WERI-Rb-1 (cell line): Measurements from ENCODE around the gene ARHGEF17.
A peak's percentile ranks its signal among the peaks of the same experiment; 100 is the strongest.

Source experiments
- DNase-seq: peaks from one replicate; pipeline ENCODE4 v3.0.0-alpha.2; 2020
- H3K27ac ChIP-seq: fragments of 250-450 bp; sonication (Bioruptor Pico); 2 replicates; pipeline ENCODE4 v1.5.1; 2020; ENCODE audit warnings: mild to moderate bottlenecking, moderate library complexity
- H3K27me3 ChIP-seq: fragments of 250-450 bp; sonication (Bioruptor Pico); 2 replicates; pipeline ENCODE4 v1.5.1; 2021; ENCODE audit warnings: mild to moderate bottlenecking, low read depth, moderate library complexity; ENCODE audit not compliant: insufficient read depth, severe bottlenecking
- H3K36me3 ChIP-seq: fragments of 250-450 bp; sonication (Bioruptor Pico); 2 replicates; pipeline ENCODE4 v1.5.1; 2020; ENCODE audit warnings: mild to moderate bottlenecking, moderate library complexity
- H3K4me3 ChIP-seq: 2 replicates; pipeline ENCODE4 v1.5.1; 2011; ENCODE audit warnings: low read depth, mild to moderate bottlenecking, control low read depth, low read length
- H3K9me3 ChIP-seq: fragments of 250-450 bp; sonication (Bioruptor Pico); 2 replicates; pipeline ENCODE4 v1.5.1; 2021; ENCODE audit warnings: mild to moderate bottlenecking, moderate library complexity; ENCODE audit not compliant: severe bottlenecking
- TF ChIP-seq, protein P1 (sequence below): IDR thresholded peaks from 2 replicates; pipeline ENCODE4 v1.5.1; 2011; ENCODE audit warnings: low read depth, mild to moderate bottlenecking, control low read depth, inconsistent platforms, low read length

Gene ARHGEF17

GRCh38 chr11:73401924-73402833 lies 94.1 kb downstream of the ARHGEF17 start:
- Histone ChIP-seq H3K27me3 (no peaks in the 10 kb centered on the region), H3K36me3 (peaks cover 34% of the 10 kb centered on the region), H3K4me3 (no peak overlapping the region), H3K9me3 (no peaks in the 10 kb centered on the region), H3K27ac (peak overlapping the region; percentile 22; the same call in 1 of the 2 replicates)
- TF ChIP-seq, protein P1, sequence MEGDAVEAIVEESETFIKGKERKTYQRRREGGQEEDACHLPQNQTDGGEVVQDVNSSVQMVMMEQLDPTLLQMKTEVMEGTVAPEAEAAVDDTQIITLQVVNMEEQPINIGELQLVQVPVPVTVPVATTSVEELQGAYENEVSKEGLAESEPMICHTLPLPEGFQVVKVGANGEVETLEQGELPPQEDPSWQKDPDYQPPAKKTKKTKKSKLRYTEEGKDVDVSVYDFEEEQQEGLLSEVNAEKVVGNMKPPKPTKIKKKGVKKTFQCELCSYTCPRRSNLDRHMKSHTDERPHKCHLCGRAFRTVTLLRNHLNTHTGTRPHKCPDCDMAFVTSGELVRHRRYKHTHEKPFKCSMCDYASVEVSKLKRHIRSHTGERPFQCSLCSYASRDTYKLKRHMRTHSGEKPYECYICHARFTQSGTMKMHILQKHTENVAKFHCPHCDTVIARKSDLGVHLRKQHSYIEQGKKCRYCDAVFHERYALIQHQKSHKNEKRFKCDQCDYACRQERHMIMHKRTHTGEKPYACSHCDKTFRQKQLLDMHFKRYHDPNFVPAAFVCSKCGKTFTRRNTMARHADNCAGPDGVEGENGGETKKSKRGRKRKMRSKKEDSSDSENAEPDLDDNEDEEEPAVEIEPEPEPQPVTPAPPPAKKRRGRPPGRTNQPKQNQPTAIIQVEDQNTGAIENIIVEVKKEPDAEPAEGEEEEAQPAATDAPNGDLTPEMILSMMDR: no peak
- DNase-seq: no peak

- no peak overlapping the region for H3K4me3 ChIP-seq
- DNase-seq: peak; percentile 71
- H3K27ac ChIP-seq: peak overlapping the region; percentile 22; the same call in 1 of the 2 replicates
- no peaks in the 10 kb centered on the region for H3K27me3 ChIP-seq
- H3K36me3 ChIP-seq: peaks cover 37% of the 10 kb centered on the region
- H3K9me3 ChIP-seq: no peaks in the 10 kb centered on the region
- TF ChIP-seq, protein P1: peak; percentile 54
These were observed 94.7 kb downstream of the ARHGEF17 start for GRCh38 chr11:73402834-73403185.

- no peaks in the 10 kb centered on the region for H3K27me3 ChIP-seq
- H3K27ac ChIP-seq: peak overlapping the region; percentile 49
- TF ChIP-seq, protein P1: no peak
- H3K9me3 ChIP-seq: no peaks in the 10 kb centered on the region
- H3K36me3 ChIP-seq: peaks cover 44% of the 10 kb centered on the region
- DNase-seq: no peak
- no peak overlapping the region for H3K4me3 ChIP-seq
These were observed 95.5 kb downstream of the ARHGEF17 start for GRCh38 chr11:73403541-73403940.

DNA sequence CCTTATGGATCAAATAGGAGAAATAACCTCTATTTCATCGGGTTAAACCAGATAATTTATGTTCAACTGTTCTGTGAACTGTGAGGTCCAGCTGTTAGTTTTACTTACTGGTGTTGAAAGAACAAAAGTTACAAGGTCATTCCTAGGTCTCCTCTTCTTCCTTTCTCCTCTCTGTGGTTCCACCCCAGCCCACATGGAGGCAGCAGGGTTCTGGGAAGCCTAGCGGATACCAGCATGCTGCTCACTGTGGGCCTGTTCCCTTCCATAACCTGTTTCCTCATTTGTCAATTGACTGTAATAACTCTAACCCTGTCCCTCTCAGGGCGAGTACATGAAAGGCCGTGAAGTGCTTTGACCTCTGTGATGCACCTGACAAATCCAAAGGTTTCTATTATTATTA lies 96.0 kb downstream of the ARHGEF17 start:
- no peaks in the 10 kb centered on the region for H3K9me3 ChIP-seq
- peak overlapping the region; percentile 49 for H3K27ac ChIP-seq
- H3K4me3 ChIP-seq: no peak overlapping the region
- peaks cover 48% of the 10 kb centered on the region for H3K36me3 ChIP-seq
- peak; percentile 84 for DNase-seq
- TF ChIP-seq, protein P1: peak; percentile 85
- no peaks in the 10 kb centered on the region for H3K27me3 ChIP-seq

DNA sequence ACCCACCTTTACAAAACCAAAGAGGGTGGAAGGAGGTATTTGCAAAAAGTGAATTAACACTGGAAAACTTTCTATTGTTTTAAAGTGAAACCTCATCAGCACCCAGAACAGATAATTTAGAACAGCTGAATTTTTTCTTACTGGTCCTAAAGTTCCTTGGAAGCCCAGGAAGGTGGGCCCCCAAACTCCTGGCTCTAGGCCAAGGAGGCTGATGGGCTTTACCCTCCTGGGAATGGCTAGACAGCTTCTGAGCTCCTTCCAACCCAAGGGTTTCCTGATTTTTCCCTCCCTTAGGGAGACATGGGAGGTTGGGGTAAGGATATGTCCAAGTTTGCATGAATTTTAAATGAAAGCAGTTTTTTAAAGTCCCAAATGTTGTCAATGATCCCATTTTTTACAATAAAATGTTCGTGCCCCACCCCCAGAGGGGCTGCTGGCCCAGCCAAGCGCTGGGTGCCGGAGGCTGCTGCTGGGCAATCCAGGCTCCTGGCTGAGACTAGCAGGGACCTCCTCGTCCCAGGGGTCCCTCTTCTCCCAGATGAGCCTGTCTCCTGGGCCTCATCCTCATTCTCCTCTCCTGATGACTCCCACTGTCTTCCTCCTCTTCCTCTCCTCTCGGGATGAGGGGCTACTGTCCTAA lies 96.5 kb downstream of the ARHGEF17 start:
- H3K9me3 ChIP-seq: no peaks in the 10 kb centered on the region
- no peak overlapping the region for H3K27ac ChIP-seq
- TF ChIP-seq, protein P1: no peak
- H3K36me3 ChIP-seq: peaks cover 54% of the 10 kb centered on the region
- no peak overlapping the region for H3K4me3 ChIP-seq
- no peaks in the 10 kb centered on the region for H3K27me3 ChIP-seq
- DNase-seq: no peak
